ENCODE data around the gene SLC2A10.

The SLC2A10 gene

DNA sequence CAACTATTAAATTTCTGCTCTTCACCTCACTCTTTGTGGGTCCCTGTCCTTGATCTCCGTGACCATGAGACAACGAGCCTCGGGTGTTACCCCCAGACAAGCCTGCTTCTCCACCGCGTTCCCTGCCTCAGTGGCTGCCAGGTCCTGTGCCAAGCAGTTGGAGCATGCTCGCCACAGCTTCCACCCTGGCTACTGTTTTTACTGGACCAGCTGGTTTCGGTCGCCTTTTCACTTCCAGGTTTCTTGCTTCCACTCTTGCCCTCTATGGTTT is 25.8 kb upstream of the SLC2A10 start:
- Histone ChIP-seq H3K4me3 (ENCODE audit: low read depth in 1 of 2, low read length in 2 of 2) (peak overlapping the region; percentile 38 to 54), H3K9ac (ENCODE audit: low read length) (peak overlapping the region; percentile 17), H3K36me3 (ENCODE audit: insufficient read depth, low read length) (peaks cover 13% of the 10 kb centered on the region), H3K27ac (ENCODE audit: low read depth, low read length) (no peak overlapping the region), H3K27me3 (ENCODE audit: control insufficient read depth in 1 of 2, insufficient read depth in 2 of 2, low read length in 2 of 2) (no peaks in the 10 kb centered on the region), H3K9me3 (ENCODE audit: low read length) (no peaks in the 10 kb centered on the region), H3K4me1 (ENCODE audit: insufficient read depth, low read length) (peaks cover 41% of the 10 kb centered on the region)

GRCh38 chr20:46683939-46684750 is 25.3 kb upstream of the SLC2A10 start:
- Histone ChIP-seq H3K4me1 (ENCODE audit: insufficient read depth, low read length) (peaks cover 41% of the 10 kb centered on the region), H3K9me3 (ENCODE audit: low read length) (no peaks in the 10 kb centered on the region), H3K27me3 (ENCODE audit: control insufficient read depth in 1 of 2, insufficient read depth in 2 of 2, low read length in 2 of 2) (no peaks in the 10 kb centered on the region), H3K4me3 (ENCODE audit: low read depth in 1 of 2, low read length in 2 of 2) (peak overlapping the region; percentile 38 to 54), H3K27ac (ENCODE audit: low read depth, low read length) (peak overlapping the region; percentile 29), H3K36me3 (ENCODE audit: insufficient read depth, low read length) (peaks cover 13% of the 10 kb centered on the region), H3K9ac (ENCODE audit: low read length) (peak overlapping the region; percentile 17)

DNA sequence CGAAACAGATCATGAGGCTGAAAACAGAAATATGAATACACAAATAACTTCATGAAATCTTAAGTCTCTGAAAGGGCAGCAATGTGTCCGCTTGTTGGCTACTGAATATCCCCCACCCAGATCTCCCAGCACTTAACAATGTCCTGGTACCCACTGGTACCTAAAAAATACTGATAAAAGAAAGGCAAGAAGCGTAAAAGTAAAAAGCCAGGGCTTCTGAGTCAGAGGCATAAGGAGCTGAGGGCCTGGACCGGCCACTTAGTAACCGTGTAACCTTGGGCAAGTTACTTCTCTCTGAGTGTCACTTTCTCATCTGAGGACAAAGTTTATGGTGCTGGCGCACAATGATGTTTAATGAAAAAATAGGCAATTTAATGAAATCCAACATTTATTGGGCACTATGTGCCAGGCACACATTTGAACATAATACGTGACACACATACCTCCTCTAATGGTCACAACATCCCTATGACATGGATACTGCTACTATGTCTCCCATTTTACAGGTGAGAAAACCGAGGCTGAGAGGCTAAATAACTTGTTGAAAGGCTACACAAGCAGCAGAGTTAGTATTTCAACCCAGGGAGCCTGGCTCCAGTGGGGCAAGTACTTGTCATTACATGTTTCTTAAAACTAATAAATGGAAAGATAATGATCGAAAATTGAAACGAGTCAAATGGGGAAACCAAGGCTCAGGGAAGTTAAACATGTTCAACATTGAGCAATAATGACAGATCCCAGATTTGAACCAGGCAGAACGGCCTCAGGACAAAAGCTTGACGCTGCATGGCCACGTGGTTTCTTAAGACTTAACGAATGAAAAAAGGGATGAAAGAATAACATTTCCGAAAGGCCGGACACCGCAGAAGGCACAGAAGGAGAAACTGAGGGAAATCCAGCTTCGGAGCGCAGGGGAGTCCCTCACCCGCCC is 21.0 kb upstream of the SLC2A10 start:
- no peaks in the 10 kb centered on the region for H3K9me3 ChIP-seq (ENCODE audit: low read length)
- H3K4me3 ChIP-seq (ENCODE audit: low read depth in 1 of 2, low read length in 2 of 2) = peak overlapping the region; percentile 72 to 81
- peaks cover 26% of the 10 kb centered on the region for H3K4me1 ChIP-seq (ENCODE audit: insufficient read depth, low read length)
- H3K36me3 ChIP-seq (ENCODE audit: insufficient read depth, low read length) = peaks cover 13% of the 10 kb centered on the region
- peak overlapping the region; percentile 81 for H3K9ac ChIP-seq (ENCODE audit: low read length)
- no peaks in the 10 kb centered on the region for H3K27me3 ChIP-seq (ENCODE audit: control insufficient read depth in 1 of 2, insufficient read depth in 2 of 2, low read length in 2 of 2)
- H3K27ac ChIP-seq (ENCODE audit: low read depth, low read length) = peak overlapping the region; percentile 88

- H3K9me3 ChIP-seq (ENCODE audit: low read length) = no peaks in the 10 kb centered on the region
- peak within 1 kb of the TSS; percentile 72 to 81 for H3K4me3 ChIP-seq (ENCODE audit: low read depth in 1 of 2, low read length in 2 of 2)
- peaks cover 13% of the 10 kb centered on the region for H3K36me3 ChIP-seq (ENCODE audit: insufficient read depth, low read length)
- H3K27me3 ChIP-seq (ENCODE audit: control insufficient read depth in 1 of 2, insufficient read depth in 2 of 2, low read length in 2 of 2) = no peaks in the 10 kb centered on the region
- H3K9ac ChIP-seq (ENCODE audit: low read length) = peak within 1 kb of the TSS; percentile 81
- H3K4me1 ChIP-seq (ENCODE audit: insufficient read depth, low read length) = peaks cover 23% of the 10 kb centered on the region
- peak within 1 kb of the TSS; percentile 88 for H3K27ac ChIP-seq (ENCODE audit: low read depth, low read length)
Observed at GRCh38 chr20:46689082-46689753, 20.2 kb upstream of the SLC2A10 start, which contains the start of gene TP53RK. TSS of gene TP53RK (minus strand) at chr20:46689444. CDS start at chr20:46689414, 30 bp downstream.

- peak overlapping the region; percentile 28 to 81 for H3K4me3 ChIP-seq (ENCODE audit: low read depth in 1 of 2, low read length in 2 of 2)
- peak overlapping the region; percentile 81 for H3K9ac ChIP-seq (ENCODE audit: low read length)
- peaks cover 13% of the 10 kb centered on the region for H3K36me3 ChIP-seq (ENCODE audit: insufficient read depth, low read length)
- H3K27ac ChIP-seq (ENCODE audit: low read depth, low read length) = peak overlapping the region; percentile 88
- peaks cover 23% of the 10 kb centered on the region for H3K4me1 ChIP-seq (ENCODE audit: insufficient read depth, low read length)
- no peaks in the 10 kb centered on the region for H3K27me3 ChIP-seq (ENCODE audit: control insufficient read depth in 1 of 2, insufficient read depth in 2 of 2, low read length in 2 of 2)
- no peaks in the 10 kb centered on the region for H3K9me3 ChIP-seq (ENCODE audit: low read length)
Observed at GRCh38 chr20:46689754-46690085, 19.7 kb upstream of the SLC2A10 start.

DNA sequence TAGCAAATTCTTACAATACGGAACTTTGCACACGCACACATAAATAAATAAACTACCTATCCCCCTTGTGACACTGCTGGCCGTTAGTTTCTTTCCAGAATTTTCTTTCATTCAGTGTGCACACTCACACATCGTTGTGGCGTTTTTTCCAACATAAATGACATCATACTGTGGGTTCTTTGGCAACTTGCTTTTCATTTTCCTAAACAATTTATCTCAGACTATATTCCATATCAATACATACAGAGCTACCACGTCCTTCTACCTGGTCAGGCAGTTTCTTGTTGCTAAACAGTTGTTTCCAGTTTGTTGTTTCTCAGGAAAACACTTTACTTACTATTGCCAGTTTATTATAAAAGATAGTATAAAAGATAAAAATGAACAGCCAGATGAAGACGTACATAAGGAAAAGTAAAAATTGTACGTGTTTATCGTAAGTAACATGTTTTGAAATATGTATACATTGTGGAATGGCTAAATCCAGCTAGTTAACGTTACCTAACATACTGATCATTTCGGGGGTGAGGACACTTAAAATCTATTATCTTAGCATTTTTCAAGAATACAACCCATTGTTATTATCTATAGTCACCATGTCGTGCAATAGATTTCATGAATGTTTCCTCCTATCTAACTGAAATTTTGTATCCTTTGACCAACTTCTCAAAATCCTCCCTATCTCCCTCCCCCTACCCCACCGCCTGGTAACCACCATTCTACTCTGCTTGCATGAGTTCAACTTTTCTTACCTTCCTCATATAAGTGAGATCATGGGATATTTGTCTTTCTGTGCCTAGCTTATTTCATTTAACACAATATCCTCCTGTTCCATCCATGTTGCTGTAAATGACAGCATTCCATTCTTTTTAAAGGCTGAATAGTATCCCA is 19.0 kb upstream of the SLC2A10 start:
- Histone ChIP-seq H3K4me3 (ENCODE audit: low read depth in 1 of 2, low read length in 2 of 2) (peak overlapping the region; percentile 28 to 81), H3K36me3 (ENCODE audit: insufficient read depth, low read length) (peaks cover 13% of the 10 kb centered on the region), H3K9me3 (ENCODE audit: low read length) (no peaks in the 10 kb centered on the region), H3K27me3 (ENCODE audit: control insufficient read depth in 1 of 2, insufficient read depth in 2 of 2, low read length in 2 of 2) (no peaks in the 10 kb centered on the region), H3K9ac (ENCODE audit: low read length) (no peak overlapping the region), H3K4me1 (ENCODE audit: insufficient read depth, low read length) (peaks cover 23% of the 10 kb centered on the region), H3K27ac (ENCODE audit: low read depth, low read length) (peak overlapping the region; percentile 88)

GRCh38 chr20:46691196-46691595 is 18.3 kb upstream of the SLC2A10 start:
- no peak overlapping the region for H3K4me3 ChIP-seq (ENCODE audit: low read depth in 1 of 2, low read length in 2 of 2)
- H3K4me1 ChIP-seq (ENCODE audit: insufficient read depth, low read length) = peaks cover 23% of the 10 kb centered on the region
- no peaks in the 10 kb centered on the region for H3K27me3 ChIP-seq (ENCODE audit: control insufficient read depth in 1 of 2, insufficient read depth in 2 of 2, low read length in 2 of 2)
- H3K9ac ChIP-seq (ENCODE audit: low read length) = no peak overlapping the region
- no peaks in the 10 kb centered on the region for H3K9me3 ChIP-seq (ENCODE audit: low read length)
- H3K27ac ChIP-seq (ENCODE audit: low read depth, low read length) = no peak overlapping the region
- H3K36me3 ChIP-seq (ENCODE audit: insufficient read depth, low read length) = peaks cover 8% of the 10 kb centered on the region

- H3K27ac ChIP-seq (ENCODE audit: low read depth, low read length) = no peak overlapping the region
- no peak overlapping the region for H3K4me3 ChIP-seq (ENCODE audit: low read depth in 1 of 2, low read length in 2 of 2)
Observed at GRCh38 chr20:46694484-46694883, 15.0 kb upstream of the SLC2A10 start.

DNA sequence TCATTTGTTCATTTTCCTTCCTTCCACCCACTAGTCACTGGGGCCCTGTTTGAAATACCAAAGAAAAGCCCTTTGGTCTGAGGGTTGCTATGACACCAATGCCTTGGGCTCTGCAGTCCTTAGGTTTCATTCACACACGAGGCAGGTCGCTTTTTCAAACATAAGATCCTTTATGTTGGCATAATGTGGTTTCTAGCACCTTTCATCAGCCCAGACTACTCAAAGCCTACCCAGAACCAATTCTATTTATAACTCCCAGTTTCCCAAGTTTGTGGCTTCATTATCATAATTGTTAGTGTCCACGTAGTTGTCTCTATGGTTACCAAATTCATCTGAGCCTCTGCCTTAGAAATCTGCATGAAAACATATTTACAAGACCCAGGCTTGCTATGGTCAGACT is 13.6 kb upstream of the SLC2A10 start:
- Histone ChIP-seq H3K27me3 (ENCODE audit: control insufficient read depth in 1 of 2, insufficient read depth in 2 of 2, low read length in 2 of 2) (no peaks in the 10 kb centered on the region), H3K9ac (ENCODE audit: low read length) (no peak overlapping the region), H3K9me3 (ENCODE audit: low read length) (no peaks in the 10 kb centered on the region), H3K4me1 (ENCODE audit: insufficient read depth, low read length) (no peaks in the 10 kb centered on the region), H3K27ac (ENCODE audit: low read depth, low read length) (no peak overlapping the region), H3K4me3 (ENCODE audit: low read depth in 1 of 2, low read length in 2 of 2) (no peak overlapping the region), H3K36me3 (ENCODE audit: insufficient read depth, low read length) (no peaks in the 10 kb centered on the region)

More at GRCh38 chr20:46694484-46694883, 15.0 kb upstream of the SLC2A10 start:
- no peak overlapping the region for H3K9ac ChIP-seq (ENCODE audit: low read length)
- no peaks in the 10 kb centered on the region for H3K27me3 ChIP-seq (ENCODE audit: control insufficient read depth in 1 of 2, insufficient read depth in 2 of 2, low read length in 2 of 2)
- H3K9me3 ChIP-seq (ENCODE audit: low read length) = no peaks in the 10 kb centered on the region
- no peaks in the 10 kb centered on the region for H3K4me1 ChIP-seq (ENCODE audit: insufficient read depth, low read length)
- H3K36me3 ChIP-seq (ENCODE audit: insufficient read depth, low read length) = no peaks in the 10 kb centered on the region

GRCh38 chr20:46696791-46697279 is 12.6 kb upstream of the SLC2A10 start:
- Histone ChIP-seq H3K36me3 (ENCODE audit: insufficient read depth, low read length) (no peaks in the 10 kb centered on the region), H3K27me3 (ENCODE audit: control insufficient read depth in 1 of 2, insufficient read depth in 2 of 2, low read length in 2 of 2) (no peaks in the 10 kb centered on the region), H3K4me1 (ENCODE audit: insufficient read depth, low read length) (no peaks in the 10 kb centered on the region), H3K9ac (ENCODE audit: low read length) (no peak overlapping the region), H3K9me3 (ENCODE audit: low read length) (no peaks in the 10 kb centered on the region), H3K4me3 (ENCODE audit: low read depth in 1 of 2, low read length in 2 of 2) (no peak overlapping the region), H3K27ac (ENCODE audit: low read depth, low read length) (no peak overlapping the region)

Measured in muscle layer of colon (tissue), 2 donors.